T-helper 2 cell (primary cell): Measurements from ENCODE around the gene TMSB4X.
"Not testable (repeated sequence)": the region's sequence is repeated elsewhere in the genome, so short reads cannot be mapped to it uniquely, and the experiment has no call there.

ENCODE experiments used
- DNase-seq, 5 experiments: peaks; one replicate each; pipeline versions ENCODE4 v3.0.0 to v3.0.0-alpha.2; 2012 to 2022

The TMSB4X gene

GRCh38 chrX:12997906-12998687, 23.2 kb downstream of the TMSB4X start:
- peak in 1 of 5 experiments; percentile 60 for DNase-seq

- peak in 3 of 5 experiments; percentile 25 to 85 (median 46) for DNase-seq
Observed at GRCh38 chrX:12999422-12999821, 24.5 kb downstream of the TMSB4X start.

GRCh38 chrX:13000301-13000811, 25.4 kb downstream of the TMSB4X start:
- DNase-seq: peak in 2 of 5 experiments; percentile 22 to 78

GRCh38 chrX:13001097-13001496, 26.2 kb downstream of the TMSB4X start:
- no peak for DNase-seq

GRCh38 chrX:13001961-13002671, 27.2 kb downstream of the TMSB4X start:
- DNase-seq: peak in 1 of 5 experiments; percentile 63

GRCh38 chrX:13005661-13006473, 31.0 kb downstream of the TMSB4X start:
- DNase-seq: peak in 1 of 5 experiments; percentile 53

- no peak for DNase-seq
Observed at GRCh38 chrX:13007519-13008188, 32.7 kb downstream of the TMSB4X start.

GRCh38 chrX:13008189-13008533, 33.3 kb downstream of the TMSB4X start:
- no peak for DNase-seq

GRCh38 chrX:13008851-13009250, 33.9 kb downstream of the TMSB4X start:
- DNase-seq: no peak

- DNase-seq: no peak
Observed at GRCh38 chrX:13009273-13009672, 34.4 kb downstream of the TMSB4X start.

- DNase-seq: no peak
Observed at GRCh38 chrX:13009844-13010243, 34.9 kb downstream of the TMSB4X start.

GRCh38 chrX:13010546-13010945, 35.6 kb downstream of the TMSB4X start:
- no peak for DNase-seq

GRCh38 chrX:13013363-13014110, 38.6 kb downstream of the TMSB4X start:
- peak in 1 of 5 experiments; percentile 81 for DNase-seq

GRCh38 chrX:13014111-13015096, 39.5 kb downstream of the TMSB4X start:
- DNase-seq: peak in 1 of 5 experiments; percentile 30

- DNase-seq: no peak
Observed at GRCh38 chrX:13015536-13016236, 40.8 kb downstream of the TMSB4X start.

GRCh38 chrX:13016731-13017130, 41.8 kb downstream of the TMSB4X start:
- DNase-seq: not testable (repeated sequence)

- DNase-seq: no peak
Observed at GRCh38 chrX:13022926-13023325, 48.0 kb downstream of the TMSB4X start.

- no peak for DNase-seq
Observed at GRCh38 chrX:13023567-13023966, 48.7 kb downstream of the TMSB4X start.

GRCh38 chrX:13023979-13024378, 49.1 kb downstream of the TMSB4X start:
- no peak for DNase-seq

GRCh38 chrX:13024986-13025385, 50.1 kb downstream of the TMSB4X start:
- no peak for DNase-seq
